Astrocyte (in vitro differentiated cells and primary cell): ENCODE results near the gene MS4A2.
"Not testable (repeated sequence)": the region's sequence is repeated elsewhere in the genome, so short reads cannot be mapped to it uniquely, and the experiment has no call there.

Source experiments
- CTCF ChIP-seq: IDR thresholded peaks from 2 replicates; pipeline ENCODE4 v1.5.1; 2011; ENCODE audit warnings: low read depth, mild to moderate bottlenecking, inconsistent platforms, low read length, moderate library complexity; ENCODE audit not compliant: insufficient read depth
- EZH2 ChIP-seq: IDR thresholded peaks from 2 replicates; pipeline ENCODE4 v1.6.1; 2012; ENCODE audit warnings: mild to moderate bottlenecking, low read length, inconsistent platforms; ENCODE audit not compliant: insufficient read depth

GRCh38 chr11:60050839-60051238 lies 37.6 kb upstream of the MS4A2 start:
- not testable (repeated sequence) for TF ChIP-seq CTCF, EZH2
